Nephron (organoid): ENCODE results near the gene ROCK2.
"Not testable (repeated sequence)": the region's sequence is repeated elsewhere in the genome, so short reads cannot be mapped to it uniquely, and the experiment has no call there.

Experiments used
- H3K27ac Mint-ChIP-seq, 3 experiments: 2 replicates each; pipeline ENCODE4 v1.8.0; 2020; ENCODE audit warnings: mixed read lengths in 3 of 3, mild to moderate bottlenecking in 2 of 3, moderate library complexity in 1 of 3
- H3K27me3 Mint-ChIP-seq: 2 replicates; pipeline ENCODE4 v1.8.0; 2021; ENCODE audit warnings: low read depth, mild to moderate bottlenecking, moderate library complexity, mixed read lengths
- H3K36me3 Mint-ChIP-seq: 2 replicates; pipeline ENCODE4 v1.8.0; 2020; ENCODE audit warnings: low read depth, mixed read lengths
- H3K4me1 Mint-ChIP-seq: 2 replicates; pipeline ENCODE4 v1.8.0; 2020; ENCODE audit warnings: mixed read lengths
- H3K4me3 Mint-ChIP-seq, 3 experiments: 2 replicates each; pipeline ENCODE4 v1.8.0; 2020; ENCODE audit warnings: mild to moderate bottlenecking in 3 of 3, mixed read lengths in 3 of 3, moderate library complexity in 2 of 3
- H3K9me3 Mint-ChIP-seq: 2 replicates; pipeline ENCODE4 v1.8.0; 2020; ENCODE audit warnings: mixed read lengths
- CTCF ChIP-seq, 3 experiments: fragments of 200-600 bp; sonication (generic); IDR thresholded peaks; one replicate each; pipeline ENCODE4 v1.5.0; 2021; ENCODE audit warnings: antibody characterized with exemption in 3 of 3; ENCODE audit not compliant: unreplicated experiment in 3 of 3

The ROCK2 gene

DNA sequence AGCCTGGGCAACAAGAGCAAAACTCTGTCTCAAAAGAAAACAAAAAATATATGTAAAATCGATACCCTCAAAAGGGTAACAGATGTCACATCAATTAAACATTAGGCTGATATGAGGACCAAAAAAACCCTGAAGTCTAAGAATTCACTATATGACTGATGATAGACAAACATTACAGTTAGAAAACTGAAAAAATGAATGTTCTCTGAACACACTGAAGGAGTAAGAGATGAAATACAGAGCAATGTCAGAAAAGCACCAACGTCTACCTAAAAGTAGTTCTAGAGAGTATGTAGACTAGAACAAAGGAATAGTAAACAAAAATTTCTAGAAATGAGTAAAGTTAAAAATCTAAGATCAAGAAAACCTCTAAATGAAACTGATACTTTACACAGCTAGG is 107.3 kb downstream of the ROCK2 start:
- H3K27me3 Mint-ChIP-seq, result no peaks in the 10 kb centered on the region
- TF ChIP-seq CTCF (IDR thresholded peaks at IDR 0.05; ENCODE audit: unreplicated experiment in 3 of 3), result no peak
- peaks cover 29% of the 10 kb centered on the region for H3K36me3 Mint-ChIP-seq
- H3K4me3 Mint-ChIP-seq, result no peak overlapping the region
- H3K9me3 Mint-ChIP-seq, result no peaks in the 10 kb centered on the region
- H3K27ac Mint-ChIP-seq, result no peak overlapping the region
- no peaks in the 10 kb centered on the region for H3K4me1 Mint-ChIP-seq

DNA sequence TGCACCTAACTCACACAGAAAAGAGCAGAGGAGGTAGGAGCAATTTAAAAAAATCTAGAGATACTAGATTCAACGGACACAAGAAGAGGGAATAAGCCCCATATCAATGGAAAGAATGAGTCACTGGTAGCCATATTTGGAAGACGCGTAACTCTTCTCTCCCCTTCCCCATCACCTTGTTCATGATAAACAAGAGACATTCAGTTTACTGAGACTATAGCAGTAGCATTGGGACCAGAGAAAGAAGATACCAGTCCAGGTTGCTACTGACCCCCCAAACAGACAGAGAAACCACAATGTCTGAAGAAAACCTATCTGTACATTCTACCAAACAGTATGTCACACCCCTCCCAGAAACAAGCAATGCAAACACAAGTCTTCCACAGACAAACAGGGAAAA is 108.1 kb downstream of the ROCK2 start:
- no peaks in the 10 kb centered on the region for H3K27me3 Mint-ChIP-seq
- no peak overlapping the region for H3K4me3 Mint-ChIP-seq
- peaks cover 21% of the 10 kb centered on the region for H3K36me3 Mint-ChIP-seq
- H3K4me1 Mint-ChIP-seq, result no peaks in the 10 kb centered on the region
- TF ChIP-seq CTCF (IDR thresholded peaks at IDR 0.05; ENCODE audit: unreplicated experiment in 3 of 3), result no peak
- H3K9me3 Mint-ChIP-seq, result no peaks in the 10 kb centered on the region
- no peak overlapping the region for H3K27ac Mint-ChIP-seq

DNA sequence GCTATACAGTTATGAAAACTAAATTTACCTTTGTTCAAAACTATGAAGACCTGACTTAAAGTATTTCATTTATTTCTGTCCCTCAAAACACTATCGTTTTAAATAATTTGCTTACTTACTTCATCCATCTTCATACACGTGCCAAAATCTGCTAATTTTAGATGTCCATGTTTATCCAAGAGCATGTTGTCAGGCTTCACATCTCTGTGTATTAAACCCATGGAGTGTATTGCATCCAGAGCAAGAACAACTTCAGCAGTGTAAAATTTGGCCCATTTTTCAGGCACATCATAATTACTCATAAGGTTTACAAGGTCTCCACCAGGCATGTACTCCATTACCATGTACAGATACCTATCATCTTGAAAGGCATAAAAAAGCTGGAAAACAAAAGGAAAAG is 108.9 kb downstream of the ROCK2 start:
- no peak for TF ChIP-seq CTCF (IDR thresholded peaks at IDR 0.05; ENCODE audit: unreplicated experiment in 3 of 3)
- Mint-ChIP-seq H3K4me1 (no peaks in the 10 kb centered on the region), H3K27me3 (no peaks in the 10 kb centered on the region), H3K9me3 (no peaks in the 10 kb centered on the region), H3K4me3 (no peak overlapping the region), H3K27ac (no peak overlapping the region), H3K36me3 (peaks cover 16% of the 10 kb centered on the region)

- H3K27ac Mint-ChIP-seq, result no peak overlapping the region
Observed at GRCh38 chr2:11234309-11234708, 110.1 kb downstream of the ROCK2 start.

DNA sequence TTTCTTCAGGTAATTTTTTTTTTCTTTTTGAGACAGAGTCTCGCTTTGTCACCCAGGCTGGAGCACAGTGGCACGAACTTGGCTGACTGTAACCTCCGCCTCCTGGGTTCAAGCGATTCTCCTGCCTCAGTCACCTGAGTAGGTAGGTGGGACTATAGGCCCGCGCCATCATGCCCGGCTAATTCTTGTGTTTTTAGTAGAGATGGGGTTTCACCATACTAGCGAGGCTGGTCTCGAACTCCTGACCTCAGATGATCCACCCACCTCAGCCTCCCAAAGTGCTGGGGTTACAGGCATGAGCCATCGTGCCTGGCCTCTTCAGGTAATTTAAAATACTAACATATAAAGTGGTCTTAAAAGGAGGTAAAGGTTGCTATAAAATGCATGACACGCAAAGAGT is 113.2 kb downstream of the ROCK2 start:
- not testable (repeated sequence) for H3K4me1 Mint-ChIP-seq, H3K27me3 Mint-ChIP-seq, H3K4me3 Mint-ChIP-seq, H3K36me3 Mint-ChIP-seq, H3K9me3 Mint-ChIP-seq, H3K27ac Mint-ChIP-seq

More at GRCh38 chr2:11234309-11234708, 110.1 kb downstream of the ROCK2 start:
- no peaks in the 10 kb centered on the region for H3K4me1 Mint-ChIP-seq
- peaks cover 10% of the 10 kb centered on the region for H3K36me3 Mint-ChIP-seq
- no peaks in the 10 kb centered on the region for H3K27me3 Mint-ChIP-seq
- H3K4me3 Mint-ChIP-seq, result no peak overlapping the region
- TF ChIP-seq CTCF (IDR thresholded peaks at IDR 0.05; ENCODE audit: unreplicated experiment in 3 of 3), result peak; percentile 42 to 63 (median 49)
- H3K9me3 Mint-ChIP-seq, result no peaks in the 10 kb centered on the region

GRCh38 chr2:11228692-11229091 is 115.7 kb downstream of the ROCK2 start:
- Mint-ChIP-seq H3K36me3 (peaks cover 9% of the 10 kb centered on the region), H3K9me3 (no peaks in the 10 kb centered on the region), H3K27ac (no peak overlapping the region), H3K4me1 (no peaks in the 10 kb centered on the region), H3K27me3 (no peaks in the 10 kb centered on the region), H3K4me3 (no peak overlapping the region)
- no peak for TF ChIP-seq CTCF (IDR thresholded peaks at IDR 0.05; ENCODE audit: unreplicated experiment in 3 of 3)
